GM12874 (cell line): ENCODE measurements around the gene ZNF710.

Experiments used
- TF ChIP-seq, protein P1 (sequence below): IDR thresholded peaks from 2 replicates; pipeline ENCODE4 v1.5.1; 2011; ENCODE audit warnings: low read depth, mild to moderate bottlenecking, control low read depth, low read length, moderate library complexity; ENCODE audit not compliant: insufficient read depth

ZNF710 gene

DNA sequence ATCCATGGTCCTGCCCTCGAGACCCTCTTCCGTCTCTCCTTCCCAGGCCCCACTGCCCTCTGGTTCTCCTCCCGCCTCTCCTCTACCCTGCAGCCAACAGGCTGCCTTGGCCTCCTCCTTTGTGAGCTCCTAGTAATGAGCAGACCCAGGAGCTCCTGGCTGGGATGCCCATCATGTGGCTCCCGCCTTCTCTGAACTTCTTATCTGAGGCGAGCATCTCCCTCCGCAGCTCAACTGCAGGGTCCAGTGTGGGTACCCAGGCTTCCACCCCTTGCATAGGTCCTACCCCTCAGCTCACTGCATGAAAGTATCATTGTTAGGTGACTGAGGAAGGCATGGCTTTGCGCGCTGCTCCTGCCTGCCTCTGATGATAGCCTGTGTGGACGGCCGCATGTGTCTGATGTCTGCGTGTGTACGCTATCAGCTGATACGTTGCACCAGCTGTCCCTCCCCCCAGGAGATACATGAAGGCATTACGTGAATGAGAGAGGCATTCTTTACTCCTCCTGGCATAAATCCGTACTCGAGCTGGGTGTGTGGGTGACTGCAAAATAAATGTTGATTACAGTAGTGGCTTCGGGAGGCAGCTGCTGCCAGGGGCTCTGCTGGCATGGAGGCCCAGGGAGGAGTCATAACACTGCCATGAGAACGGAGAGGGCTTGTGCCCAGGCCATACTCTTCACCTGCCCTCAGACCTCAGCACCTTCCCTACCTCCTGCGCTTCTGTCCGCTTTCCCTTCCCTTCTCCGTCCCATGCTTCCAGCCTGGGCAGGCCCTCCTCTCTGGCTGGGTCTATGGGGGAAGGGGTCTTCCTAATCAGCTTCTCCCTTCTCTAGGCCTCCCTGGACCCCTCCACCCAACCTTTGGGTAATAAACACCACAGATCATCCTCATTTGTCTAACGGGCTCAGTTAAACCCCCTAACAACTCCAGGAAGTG lies 48.8 kb downstream of the ZNF710 start:
- TF ChIP-seq, protein P1, sequence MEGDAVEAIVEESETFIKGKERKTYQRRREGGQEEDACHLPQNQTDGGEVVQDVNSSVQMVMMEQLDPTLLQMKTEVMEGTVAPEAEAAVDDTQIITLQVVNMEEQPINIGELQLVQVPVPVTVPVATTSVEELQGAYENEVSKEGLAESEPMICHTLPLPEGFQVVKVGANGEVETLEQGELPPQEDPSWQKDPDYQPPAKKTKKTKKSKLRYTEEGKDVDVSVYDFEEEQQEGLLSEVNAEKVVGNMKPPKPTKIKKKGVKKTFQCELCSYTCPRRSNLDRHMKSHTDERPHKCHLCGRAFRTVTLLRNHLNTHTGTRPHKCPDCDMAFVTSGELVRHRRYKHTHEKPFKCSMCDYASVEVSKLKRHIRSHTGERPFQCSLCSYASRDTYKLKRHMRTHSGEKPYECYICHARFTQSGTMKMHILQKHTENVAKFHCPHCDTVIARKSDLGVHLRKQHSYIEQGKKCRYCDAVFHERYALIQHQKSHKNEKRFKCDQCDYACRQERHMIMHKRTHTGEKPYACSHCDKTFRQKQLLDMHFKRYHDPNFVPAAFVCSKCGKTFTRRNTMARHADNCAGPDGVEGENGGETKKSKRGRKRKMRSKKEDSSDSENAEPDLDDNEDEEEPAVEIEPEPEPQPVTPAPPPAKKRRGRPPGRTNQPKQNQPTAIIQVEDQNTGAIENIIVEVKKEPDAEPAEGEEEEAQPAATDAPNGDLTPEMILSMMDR = no peak

DNA sequence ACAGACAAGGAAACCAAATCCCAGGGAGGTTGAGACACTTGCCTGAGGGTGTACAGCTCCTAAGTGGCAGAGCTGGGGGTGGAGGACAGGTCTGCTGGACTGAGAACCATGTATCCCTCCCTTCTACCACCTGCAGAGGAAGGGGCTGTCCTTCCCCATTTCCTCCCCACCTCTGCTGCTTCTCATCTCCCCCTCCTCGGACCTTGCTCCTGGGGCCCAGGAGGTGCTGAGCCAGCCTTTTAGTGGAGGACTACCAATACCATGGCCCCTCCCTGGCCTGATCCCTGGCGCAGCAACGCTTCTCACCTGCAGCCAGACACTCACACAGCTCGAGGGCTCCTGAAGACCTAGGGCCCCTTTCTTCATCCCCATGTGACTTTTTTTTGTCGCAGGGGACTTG lies 50.8 kb downstream of the ZNF710 start:
- TF ChIP-seq, protein P1 = no peak

DNA sequence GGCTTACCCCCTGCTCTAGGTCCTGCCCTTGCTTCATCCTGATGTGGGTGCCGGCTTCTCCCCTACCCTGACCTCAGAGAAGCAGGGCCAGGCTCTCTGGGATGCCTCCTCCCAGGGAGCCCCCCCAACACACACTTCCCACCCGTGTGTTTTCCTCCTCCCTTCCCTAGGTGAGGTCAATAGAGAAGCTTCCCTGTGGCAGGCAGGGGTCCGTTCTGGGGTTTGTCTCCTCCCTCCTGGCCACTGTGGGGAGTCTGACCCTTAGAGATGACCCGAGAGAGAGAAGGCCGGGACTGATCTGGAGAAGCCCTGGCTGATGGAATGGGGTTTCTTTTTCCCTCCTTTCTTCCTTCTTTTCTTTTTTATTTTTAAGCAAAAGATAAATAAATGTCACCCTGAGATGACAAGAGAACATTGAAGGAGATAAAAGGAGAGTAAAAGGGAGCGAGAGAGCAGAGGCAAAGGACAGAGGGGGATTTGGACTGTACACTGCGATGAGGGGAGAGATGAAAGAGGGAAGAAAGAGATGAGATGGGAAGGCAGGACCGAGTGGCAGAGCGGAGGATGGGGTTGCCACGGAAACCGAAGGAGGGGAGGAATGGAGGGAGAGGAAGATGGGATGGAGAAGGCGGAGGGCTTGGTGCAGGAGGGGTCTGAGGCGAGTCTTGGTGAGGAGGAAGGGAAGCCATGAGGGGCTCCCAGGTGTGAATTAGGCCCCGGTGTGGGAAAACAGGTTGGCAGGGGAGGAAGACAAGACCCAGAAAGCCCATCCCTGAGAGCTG lies 52.8 kb downstream of the ZNF710 start:
- TF ChIP-seq, protein P1 = no peak

DNA sequence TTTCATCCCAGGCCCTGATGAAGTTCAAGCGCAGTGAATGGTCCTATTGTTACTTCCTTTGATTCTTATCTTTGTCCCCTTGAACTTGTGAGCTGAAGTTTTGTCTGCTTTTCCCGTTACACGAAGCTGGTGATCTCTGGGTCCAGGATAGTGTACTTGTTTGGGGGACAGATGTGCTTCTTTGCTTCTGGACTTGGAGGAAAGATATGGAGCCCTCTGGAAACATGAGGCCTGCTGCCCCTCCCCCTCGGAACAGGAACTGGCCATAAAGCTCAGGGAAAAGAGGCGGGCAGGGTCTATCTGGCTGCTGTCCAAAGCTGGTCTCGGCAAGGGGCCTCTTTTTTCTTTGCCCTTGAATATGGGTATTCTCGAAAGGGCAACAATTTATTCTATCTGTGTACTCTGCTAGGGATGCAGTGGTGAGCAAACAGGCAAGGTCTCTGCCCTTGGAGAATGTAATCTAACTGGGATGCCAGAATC lies 53.5 kb downstream of the ZNF710 start:
- TF ChIP-seq, protein P1 = no peak

DNA sequence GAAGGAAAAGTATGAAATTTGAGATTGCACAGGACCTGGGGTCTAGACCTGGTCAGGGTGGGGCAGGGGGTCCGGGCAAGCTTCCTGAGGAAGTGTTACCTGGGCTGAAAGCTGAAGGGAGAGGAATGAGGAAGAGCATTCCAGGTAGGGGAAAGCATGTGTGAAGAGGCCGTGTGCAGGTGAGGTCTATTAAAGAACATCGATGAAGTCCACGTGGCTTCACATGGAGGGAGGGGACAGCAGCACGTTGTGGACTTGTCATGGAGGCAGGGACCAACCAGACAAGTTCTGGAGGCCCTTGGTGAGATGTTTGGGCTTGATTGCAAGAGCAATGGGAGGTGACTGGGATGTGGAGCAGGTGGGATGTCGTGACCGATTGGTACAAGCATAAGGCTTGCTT lies 54.1 kb downstream of the ZNF710 start:
- TF ChIP-seq, protein P1 = no peak

DNA sequence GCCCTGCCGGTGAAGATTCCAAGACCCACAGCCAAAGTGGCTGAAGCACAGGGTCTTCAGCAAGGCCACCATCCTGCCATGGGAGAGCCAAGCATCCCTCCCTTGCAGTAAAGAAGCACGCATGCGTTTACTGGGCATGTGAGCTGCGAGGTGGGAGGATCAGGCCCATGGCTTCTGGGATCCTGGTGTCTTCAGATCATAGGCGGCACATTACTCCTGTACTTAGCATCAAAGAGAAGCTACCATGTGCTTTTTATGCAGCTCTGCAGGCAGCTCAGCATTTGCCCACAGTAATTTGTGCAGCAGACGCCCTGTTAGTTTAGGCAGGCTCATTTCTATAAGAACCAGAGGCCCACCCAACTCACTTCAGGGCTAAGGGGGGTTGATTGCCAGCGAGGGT lies 55.4 kb downstream of the ZNF710 start:
- TF ChIP-seq, protein P1 = no peak

DNA sequence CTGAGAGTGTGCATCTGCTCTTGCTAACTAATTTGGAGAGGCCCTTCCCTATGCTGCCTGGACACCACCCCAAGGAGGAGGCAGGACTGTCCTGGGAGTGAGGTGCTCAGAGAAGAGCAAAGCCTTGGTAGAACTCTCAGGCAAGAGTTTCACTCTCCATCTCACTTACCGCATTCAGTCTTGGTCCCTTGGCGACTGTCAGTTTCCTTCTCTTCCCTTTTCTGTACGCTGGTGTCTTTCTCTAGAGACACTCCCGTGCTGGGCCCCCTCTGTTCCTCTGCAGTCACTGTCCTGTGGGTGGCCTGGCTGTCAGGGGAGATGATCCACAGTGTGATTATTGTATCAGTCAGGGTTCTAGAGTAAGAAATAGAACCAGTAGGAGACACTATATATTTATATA lies 57.2 kb downstream of the ZNF710 start:
- TF ChIP-seq, protein P1 = no peak
